NCI-H345 treated with DMSO at 0.1 percent for 48 hours (cell line): ENCODE results near the gene BTG1.
"Not testable (repeated sequence)": the region's sequence is repeated elsewhere in the genome, so short reads cannot be mapped to it uniquely, and the experiment has no call there.

Experiments
- DNase-seq: peaks from one replicate; lab custom pipeline; 2025; ENCODE audit not compliant: unreplicated experiment; lab: John Stamatoyannopoulos, UW

BTG1 gene

DNA sequence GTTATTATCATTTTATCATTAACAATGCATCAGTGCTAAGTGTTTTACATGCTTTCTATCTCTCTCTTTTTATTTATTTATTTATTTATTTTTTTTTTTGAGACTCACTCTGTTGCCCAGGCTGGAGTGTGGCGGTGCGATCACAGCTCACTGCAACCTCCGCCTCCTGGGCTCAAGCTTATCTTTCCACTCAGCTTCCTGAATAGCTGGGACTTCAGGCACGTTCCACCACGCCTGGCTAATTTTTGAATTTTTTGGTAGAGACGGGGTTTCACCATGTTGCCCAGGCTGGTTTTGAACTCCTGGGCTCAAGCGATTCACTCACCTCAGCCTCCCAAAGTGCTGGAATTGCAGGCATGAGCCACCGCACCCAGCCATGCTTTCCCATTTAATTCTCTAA, 3.9 kb upstream of the BTG1 start:
- no peak for DNase-seq

DNA sequence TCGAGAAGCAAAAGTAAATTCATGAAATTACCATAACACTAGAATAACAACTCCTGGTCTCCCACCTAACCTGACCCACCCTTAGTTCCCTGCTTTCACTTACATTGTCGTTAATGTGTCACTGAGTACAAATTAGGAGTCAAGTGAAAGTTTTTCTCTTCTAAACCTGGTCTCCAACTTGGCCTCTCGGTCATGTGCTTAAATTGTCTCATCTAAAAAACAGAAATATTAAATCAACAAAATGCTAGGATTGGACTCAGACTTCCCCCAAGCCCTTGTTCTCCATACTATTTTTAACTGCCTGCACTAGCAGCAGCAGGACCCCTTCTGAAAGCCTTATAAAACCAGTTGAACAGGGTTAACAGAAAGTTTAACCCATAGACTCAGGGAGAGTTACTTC, 1.8 kb upstream of the BTG1 start:
- no peak for DNase-seq

DNA sequence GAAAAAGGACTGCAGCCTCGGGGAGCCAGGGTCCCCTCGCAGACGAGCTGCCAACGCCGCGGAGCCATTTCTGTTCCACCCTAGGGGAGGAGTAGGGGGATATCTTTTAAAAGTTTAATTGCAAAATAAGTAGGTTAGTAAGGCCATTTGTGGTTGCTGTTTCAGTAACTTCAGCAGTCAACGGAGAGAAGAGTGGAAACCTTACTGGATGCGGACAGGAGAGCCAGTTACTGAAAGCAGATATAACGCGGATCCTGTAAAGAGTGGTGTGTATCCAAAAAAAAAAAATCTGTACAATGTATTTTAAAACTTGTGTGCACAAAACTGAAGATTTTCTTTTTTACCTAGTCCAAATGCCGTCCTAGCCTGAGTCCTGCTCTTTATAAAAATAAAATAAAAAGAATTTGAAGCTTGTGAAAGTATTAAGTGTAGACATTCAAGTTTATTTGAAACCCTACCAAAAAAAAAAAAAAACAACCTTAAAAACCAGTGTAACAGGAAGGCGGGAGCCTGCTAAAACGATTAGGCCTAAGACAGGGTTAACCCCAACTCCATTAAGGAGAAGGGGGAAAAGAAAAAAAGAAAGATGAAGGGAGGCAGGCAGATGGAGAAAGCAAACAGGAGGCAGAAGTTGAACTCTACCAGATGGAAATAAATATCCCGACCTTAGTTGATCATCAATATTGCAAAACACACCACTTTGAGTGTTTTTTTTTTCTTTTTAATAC, 1.0 kb upstream of the BTG1 start:
- DNase-seq = no peak

DNA sequence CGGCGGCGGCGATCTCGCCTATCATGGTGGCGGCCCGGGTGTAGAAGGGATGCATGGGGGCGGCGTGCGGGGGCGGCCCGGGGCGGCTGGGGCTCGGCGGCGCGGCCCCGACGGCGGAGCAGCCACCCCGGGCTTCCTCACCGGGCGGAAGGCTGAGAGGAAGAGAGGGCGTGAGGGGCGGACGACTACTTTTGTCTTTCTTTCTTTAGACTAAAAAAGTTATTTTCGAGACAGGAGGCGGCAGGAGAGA, 240 bp downstream of the BTG1 start:
- no peak for DNase-seq

DNA sequence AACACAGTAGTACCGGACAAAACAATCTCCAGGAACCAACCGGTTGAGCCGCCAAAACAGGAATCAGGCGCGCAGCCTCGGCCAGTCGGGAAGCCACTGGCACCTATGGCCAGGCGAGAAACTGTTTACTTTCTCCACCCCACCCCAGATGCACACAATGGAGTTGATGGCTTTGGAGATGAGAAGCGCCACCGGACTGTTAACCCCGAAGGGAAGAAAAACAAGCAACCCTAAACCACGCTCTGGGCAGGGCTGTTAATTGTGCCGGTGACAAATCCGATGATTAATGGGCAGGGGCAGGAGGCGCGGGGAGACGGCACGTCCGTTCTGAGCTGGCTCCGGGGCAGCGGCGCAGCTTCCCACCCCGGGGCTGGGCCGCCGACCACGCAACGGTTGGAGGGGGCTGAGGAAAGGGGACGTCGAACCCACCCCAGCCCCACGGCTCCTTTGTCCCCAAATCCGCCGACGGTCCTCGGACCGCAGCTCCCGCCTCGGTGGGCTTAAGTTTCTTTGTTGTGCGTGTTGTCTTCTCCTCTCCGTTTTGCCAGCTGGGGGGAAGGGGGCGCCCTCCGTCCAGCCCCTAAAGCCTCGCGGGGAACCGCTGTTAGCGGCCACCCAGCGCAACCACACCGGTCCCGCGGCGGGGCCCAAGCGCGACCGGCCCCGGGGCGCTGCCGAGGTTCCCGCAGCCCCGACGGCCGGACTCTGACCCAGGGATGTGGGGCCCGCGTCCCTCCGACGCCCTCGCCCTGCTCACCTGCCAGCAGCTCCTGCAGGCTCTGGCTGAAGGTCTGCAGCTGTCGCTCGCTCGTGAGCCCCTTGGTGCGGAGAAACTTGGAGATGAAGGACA, 790 bp downstream of the BTG1 start:
- peak; percentile 38 for DNase-seq

DNA sequence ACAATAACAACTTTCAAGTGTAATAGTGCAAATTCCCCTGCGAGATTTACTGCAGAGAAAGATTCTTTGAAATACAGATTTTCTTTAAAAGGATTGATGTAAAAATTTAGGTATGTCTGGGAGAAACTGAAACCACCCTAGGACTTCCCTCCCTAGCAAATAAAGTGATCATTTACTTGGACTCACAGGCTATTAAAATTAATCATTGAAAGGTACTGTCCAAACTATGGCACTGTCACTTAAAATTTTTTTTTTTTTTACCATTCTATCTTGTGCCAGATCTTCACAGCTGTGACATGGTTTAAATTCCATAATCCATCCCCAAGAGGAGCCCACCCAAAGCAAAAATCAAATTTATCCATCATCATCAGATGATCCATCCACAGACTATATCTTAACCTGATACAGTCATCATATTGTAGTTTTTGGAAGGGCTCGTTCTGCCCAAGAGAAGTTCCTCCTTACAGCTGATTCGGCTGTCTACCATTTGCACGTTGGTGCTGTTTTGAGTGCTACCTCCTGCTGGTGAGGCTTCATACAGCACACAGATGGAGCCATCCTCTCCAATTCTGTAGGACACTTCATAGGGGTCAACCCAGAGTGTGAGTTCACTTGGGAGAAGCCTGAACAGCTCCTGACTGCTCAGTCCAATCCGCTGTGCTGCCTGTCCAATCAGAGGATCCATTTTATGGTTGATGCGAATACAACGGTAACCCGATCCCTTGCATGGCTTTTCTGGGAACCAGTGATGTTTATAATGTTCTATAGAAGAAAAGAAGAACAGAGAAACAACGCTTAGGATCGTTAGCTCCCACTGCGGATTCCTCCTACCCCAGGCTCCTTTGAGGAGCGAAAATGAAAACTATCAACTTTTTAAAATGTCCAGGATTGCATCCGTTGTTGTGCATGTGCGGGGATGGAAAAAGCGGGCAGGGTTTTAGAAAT, 1.7 kb downstream of the BTG1 start:
- DNase-seq = peak; percentile 39

DNA sequence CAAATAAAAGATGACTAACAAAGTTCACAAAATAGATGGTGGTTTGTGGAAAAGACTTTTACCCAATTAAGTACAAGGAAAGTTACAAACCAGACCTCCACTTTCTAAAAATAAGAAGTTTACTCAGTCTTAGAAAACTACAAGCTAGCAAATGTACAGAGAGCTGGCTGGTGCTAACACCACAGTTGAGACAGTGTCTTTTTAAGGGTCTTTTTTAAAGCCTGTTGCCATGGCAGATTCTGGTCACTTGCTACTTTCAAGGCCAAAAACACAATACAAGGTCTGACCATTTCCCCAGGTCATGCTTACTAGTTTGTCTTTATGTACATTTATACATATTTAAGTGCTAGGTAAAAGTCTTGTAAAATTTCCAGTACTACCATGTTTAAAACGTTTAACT, 2.4 kb downstream of the BTG1 start:
- no peak for DNase-seq

DNA sequence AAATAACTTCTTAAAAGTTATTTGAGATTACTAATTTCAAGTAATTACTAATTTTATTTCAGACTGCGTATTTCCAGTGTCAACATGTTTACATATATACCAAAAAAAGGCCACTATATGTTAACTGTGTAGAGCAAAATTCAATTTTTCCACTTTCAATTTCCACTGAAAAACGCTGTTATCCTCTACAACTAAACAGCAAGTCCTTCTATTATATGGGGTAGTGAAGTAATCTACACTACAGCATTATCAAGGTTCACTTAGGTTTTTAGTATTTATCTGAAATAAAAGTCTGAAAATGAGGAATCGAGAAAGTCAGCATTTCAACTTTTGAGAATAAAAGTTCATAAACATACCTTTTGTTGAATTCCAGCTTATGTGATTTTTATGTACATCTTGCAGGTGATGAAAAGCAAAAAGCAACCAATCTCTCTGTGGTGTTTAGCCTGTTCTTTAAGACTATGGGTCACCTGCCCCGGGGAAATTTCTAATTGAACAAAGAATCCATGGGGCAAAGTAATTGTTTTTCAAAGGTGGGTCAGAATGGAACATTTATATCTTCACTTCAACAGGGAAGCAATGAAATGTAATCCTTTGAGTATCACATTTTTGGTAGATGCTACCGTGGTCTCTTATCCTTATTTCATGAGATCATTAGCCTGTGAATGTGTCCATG, 3.3 kb downstream of the BTG1 start:
- DNase-seq = no peak

DNA sequence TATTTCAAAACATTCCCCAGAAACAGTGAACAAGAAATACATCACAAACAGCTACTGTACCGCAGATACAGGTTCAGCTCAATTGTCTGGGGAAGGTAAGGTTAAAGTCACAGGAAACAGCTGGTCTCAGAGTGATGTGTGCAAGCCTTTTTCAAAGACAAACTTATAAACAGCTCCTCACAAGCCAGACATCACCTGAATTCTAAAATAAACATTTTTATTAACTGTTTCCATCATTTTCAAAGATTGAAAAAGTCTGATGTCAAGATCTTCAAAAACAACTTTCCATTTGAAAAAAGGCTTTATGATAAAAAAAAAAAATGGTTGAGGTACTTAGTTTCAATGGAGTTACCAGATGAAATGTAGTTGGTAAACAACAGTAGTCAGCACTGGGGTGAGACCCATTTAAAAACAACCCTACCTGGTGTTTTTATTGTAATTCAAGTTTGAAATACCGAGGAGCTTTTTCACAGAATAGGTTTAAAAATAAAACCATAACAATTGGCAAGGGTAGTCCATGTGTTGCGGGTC, 4.0 kb downstream of the BTG1 start:
- DNase-seq = no peak

DNA sequence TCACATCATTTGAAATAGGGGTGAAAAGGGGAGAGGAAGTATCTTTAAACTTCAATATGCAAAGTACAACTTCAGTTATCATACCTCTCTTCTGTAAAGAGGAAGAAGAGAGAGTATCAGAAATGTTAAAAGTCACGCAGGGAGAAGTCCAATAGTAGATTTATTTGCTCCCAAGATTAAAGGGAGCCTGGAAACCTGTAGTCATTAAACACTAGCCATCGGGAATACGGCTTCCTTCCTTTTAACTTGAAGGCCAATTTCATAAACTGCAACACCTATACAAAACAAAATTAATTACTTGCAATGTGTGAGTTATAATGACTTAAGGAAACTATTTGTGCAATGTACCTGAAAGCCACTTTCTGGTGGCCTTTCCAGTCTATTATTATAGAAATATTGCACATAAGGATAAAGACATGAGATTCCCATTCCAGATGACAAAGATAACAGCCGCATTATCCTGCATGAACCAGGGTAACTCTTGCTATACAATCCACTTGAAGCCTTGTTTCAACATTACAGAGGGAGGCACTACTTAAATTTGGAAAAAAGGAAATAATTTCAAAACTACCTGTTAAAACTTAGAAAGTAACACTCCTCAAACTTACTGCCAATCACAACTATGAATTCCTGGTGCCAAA, 4.6 kb downstream of the BTG1 start:
- DNase-seq = no peak

DNA sequence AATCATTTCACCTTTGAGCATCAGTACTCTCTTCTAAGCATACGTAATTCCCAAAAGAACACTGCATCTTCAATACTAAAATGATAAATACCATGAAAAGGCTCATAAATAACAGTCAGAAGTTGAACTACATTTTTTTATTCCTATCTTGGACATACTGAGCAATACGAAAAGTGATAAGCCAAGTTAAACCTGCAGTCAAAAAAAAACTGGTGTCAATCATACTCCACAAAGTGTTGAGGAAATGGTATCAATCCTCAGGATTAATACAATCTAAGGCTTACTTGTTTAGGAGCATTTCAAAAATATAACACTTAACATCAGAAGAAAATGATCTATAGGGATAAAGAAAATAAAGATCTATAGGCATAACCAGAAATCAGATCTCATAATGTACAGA, 5.5 kb downstream of the BTG1 start:
- no peak for DNase-seq

DNA sequence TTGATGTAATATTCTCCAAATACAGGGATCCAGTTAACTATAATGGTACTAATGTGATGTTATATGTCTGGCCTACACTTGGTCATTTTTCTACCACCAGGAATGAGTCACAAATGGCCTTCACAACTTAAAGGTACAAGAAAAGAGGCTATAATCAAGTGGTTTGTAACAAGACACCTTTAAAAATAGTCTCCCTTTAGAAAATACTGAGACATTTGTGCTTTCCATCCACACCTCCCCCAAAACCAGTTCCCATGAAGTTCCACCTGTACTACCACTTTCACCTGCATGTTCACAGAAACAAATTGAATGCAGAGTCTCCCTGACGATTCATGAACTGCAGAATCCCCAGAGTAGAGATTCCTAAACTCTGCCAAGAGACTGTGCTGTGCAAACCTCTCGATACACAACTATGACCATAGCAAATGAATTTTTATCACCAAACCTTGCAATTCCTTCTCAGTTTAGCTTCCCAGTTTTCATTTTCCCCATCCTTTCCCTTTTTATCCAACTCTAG, 6.0 kb downstream of the BTG1 start:
- no peak for DNase-seq

DNA sequence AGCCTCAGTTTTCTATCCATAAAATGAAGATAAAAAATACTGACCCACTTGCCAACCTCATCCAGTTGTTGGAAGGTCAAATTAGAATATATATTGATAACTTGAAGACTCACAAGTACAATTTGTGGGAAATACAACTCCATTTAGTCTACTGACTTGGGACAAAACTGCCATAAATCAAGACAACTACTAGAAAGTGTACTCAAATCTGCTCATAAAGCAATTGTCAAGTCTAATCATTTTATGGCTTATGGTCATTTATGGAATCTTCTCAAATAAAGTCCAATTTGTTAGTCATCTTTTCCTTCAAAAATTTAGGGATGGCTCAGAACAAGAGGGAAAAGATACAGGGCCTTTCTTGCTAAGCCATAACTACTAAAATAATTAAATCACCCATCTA, 7.0 kb downstream of the BTG1 start:
- DNase-seq = no peak

DNA sequence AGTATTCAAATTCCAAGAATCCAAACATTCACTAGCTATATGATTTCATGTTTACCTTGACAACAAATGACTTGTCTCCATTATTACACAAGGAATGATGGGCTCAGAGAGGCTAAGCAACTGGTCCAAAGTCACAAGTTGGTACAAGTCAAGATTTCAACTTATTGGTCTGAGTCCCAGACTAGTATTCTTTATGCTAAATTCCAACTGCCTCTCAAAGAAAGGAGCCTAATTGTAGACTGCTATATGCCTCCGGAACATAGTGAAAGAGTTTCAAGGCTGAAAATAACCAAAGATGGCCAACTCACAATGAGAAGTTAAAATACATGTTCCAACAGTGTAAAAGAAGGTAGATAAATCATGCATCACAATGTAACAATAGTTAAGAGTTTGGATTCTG, 7.5 kb downstream of the BTG1 start:
- no peak for DNase-seq

DNA sequence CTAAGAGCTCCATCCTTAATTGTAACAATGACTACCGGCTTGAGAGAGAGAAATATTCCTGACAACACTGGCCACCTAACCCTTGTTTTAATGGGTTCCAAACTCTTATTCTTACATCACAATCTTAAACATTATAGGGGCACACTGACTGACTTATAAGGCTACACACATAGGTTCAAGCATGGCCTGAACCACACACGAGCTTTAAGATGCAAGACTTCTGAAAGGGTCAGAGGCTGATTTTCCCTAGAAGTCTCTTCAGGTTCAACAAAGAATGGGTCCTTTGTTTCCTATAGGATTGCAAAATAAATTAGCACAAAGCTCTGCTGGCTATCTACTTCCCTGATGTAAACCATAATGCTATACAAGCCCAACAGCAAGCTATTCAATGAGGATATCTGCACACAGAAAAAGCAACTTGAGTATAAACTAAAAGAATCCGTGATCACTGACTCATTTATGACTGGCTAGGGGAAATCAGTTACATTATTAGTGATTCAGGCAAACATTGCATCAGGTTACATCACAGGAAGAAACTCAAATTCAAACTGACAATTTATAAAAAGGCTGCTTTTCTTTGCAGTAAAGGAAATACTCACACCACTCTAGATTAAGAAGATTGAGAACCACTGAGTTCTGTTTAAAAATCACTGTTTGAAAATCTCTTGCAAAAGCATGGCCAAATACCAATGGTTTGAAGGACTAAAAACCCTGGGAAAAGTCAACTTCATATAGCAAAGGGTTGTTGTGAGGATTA, 8.5 kb downstream of the BTG1 start:
- no peak for DNase-seq

DNA sequence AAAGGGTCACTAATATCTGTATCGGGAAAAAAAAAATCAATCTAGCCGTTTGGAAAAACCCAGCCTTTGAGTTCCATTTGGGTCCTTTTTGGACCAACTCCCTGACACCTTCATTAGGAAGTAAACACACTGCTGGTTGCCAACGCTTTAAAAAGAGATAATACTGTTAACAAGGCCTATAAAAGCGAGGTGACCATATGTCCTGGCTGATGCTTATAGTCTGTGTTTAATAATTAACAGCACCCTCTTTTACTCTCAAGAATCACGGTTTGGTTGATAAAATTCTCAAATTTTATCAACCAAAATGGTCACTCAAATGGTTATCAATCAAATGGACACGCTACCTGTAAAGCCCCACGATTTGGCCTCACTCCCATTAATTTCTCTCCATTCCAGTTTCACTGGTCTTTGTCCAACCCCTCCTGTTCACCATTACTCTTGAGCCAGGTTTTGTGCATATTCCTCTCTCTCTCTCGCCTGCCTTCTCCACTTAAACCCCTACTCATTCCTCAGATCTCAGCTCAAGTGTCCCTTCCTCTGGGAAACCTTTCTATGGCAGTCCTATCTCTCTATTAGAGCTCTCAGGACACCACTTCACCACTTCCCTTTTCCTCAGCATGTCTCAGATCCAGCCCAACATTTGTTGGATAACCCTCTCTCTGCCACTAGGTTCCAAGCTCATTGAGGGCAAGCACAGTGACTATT, 9.5 kb downstream of the BTG1 start:
- no peak for DNase-seq

DNA sequence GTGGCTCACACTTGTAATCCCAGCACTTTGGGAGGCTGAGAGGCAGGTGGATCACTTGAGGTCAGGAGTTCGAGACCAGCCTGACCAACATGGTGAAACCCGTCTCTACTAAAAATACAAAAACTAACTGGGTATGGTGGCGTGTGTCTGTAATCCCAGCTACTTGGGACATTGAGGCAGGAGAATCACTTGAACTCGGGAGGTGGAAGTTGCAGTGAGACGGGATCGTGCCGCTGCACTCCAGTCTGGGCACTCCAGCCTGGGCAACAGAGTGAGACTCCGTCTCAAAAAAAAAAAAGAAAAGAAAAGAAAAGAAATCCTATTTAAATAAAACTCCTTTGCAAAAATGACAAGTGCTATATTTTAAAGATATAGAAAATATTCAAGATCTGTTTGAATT, 10.1 kb downstream of the BTG1 start:
- not testable (repeated sequence) for DNase-seq

DNA sequence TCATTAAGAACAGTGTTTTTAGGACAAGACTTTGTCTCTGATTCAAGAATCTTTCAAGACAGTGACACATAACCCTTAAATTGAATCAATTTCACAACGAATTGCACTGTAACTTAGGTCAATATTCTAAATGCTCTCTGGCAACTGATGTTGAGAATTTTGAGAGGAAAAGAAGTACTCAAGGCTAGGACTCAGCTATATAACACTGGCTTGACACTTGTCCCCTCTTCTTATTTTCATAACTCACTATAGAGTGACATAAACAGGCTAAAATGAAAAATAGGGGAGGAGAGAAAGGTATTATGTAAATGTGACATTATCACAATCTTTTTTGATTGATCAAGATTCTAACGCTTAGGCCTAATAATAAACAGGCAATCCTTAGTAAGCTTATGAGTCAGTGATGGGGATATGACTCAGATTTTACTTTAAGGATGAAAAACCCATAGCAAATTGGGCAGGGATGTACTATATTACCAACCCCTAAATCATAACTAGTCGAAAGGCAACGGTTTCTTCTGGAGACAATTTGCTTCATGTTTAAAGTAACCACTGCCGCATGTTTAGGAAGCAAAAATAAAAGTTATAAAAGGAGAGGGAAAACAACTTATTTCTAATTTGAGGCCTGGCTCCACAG, 10.9 kb downstream of the BTG1 start:
- no peak for DNase-seq
